HepG2 (cell line): Measurements from ENCODE around the gene KAZN. TPM values are rescaled to one million over a fixed set of nuclear protein-coding genes. Genes with fewer than 3 reads are reported as not detected.

ENCODE experiments used
- ATAC-seq: fragments of 200-7000 bp; cut with Tn5 transposase; 3 replicates; pipeline ENCODE4 v1.9.1; 2020; ENCODE audit warnings: mild to moderate bottlenecking, moderate library complexity
- BruUV-seq: library from RNA; stranded (reverse); fragments of 400-500 nt; replicated peaks from 2 replicates; lab custom pipeline; 2021; lab: Mats Ljungman, UMichigan
- CTCF ChIA-PET: fragments of 300-600 bp; formaldehyde crosslinking; extraction: SDS; loops from one replicate; lab custom pipeline; 2021; ENCODE audit warnings: low total read pairs, inconsistent platforms, low intra/inter-chr PET ratio; lab: Yijun Ruan, JAX
- POLR2A ChIA-PET: fragments of 350-600 bp; sonication (Branson Sonifier 250); formaldehyde crosslinking; loops from one replicate; lab custom pipeline; 2020; ENCODE audit warnings: antibody characterized with exemption, inconsistent platforms; lab: Yijun Ruan, JAX
- DNase-seq: peaks from one replicate; pipeline ENCODE4 v3.0.0-alpha.2; 2015; ENCODE audit warnings: low spot score
- FAIRE-seq: peaks from 3 replicates; lab custom pipeline; 2011; peaks lifted over from hg19 to GRCh38; lab: Jason Lieb, UNC
- H2AFZ ChIP-seq: one replicate; pipeline ENCODE4 v1.6.1; 2011; ENCODE audit warnings: low read length, inconsistent platforms
- H3K27ac ChIP-seq: fragments of 300-600 bp; 3 replicates; pipeline ENCODE4 v1.8.0; 2011; ENCODE audit warnings: mixed run types, mild to moderate bottlenecking, mixed read lengths, low read length, inconsistent platforms; ENCODE audit not compliant: insufficient read depth; ENCODE audit errors: extremely low read length
- H3K27me3 ChIP-seq, 2 experiments: fragments of 200-600 bp in 1 of 2; 2 replicates in 1 of 2; 3 replicates in 1 of 2; pipeline versions ENCODE4 v1.6.0 to v1.8.0; 2011; ENCODE audit warnings: low read length in 2 of 2, mild to moderate bottlenecking in 2 of 2, moderate library complexity in 2 of 2, inconsistent platforms in 1 of 2; ENCODE audit not compliant: insufficient read depth in 2 of 2, control insufficient read depth in 1 of 2
- H3K36me3 ChIP-seq, 2 experiments: fragments of 200-600 bp in 1 of 2; replicated peaks in 1 of 2; 2 replicates in 1 of 2; 3 replicates in 1 of 2; pipeline versions ENCODE4 v1.5.1 to v1.8.0; 2011; ENCODE audit warnings: low read length in 2 of 2, inconsistent platforms in 1 of 2; ENCODE audit not compliant: insufficient read depth in 2 of 2, control insufficient read depth in 1 of 2
- H3K4me1 ChIP-seq: 2 replicates; pipeline ENCODE4 v1.5.1; 2012; ENCODE audit warnings: low read length, inconsistent platforms; ENCODE audit not compliant: insufficient read depth
- H3K4me2 ChIP-seq: 2 replicates; pipeline ENCODE4 v1.6.0; 2011; ENCODE audit warnings: low read depth, low read length, inconsistent platforms
- H3K4me3 ChIP-seq, 3 experiments: fragments of 200-600 bp in 1 of 3; sonication (generic), shearing (Covaris generic) in 1 of 3; replicated peaks in 1 of 3; 2 replicates each; pipeline ENCODE4 v1.5.1; 2011 to 2016; ENCODE audit warnings: low read length in 3 of 3, inconsistent platforms in 2 of 3, low read depth in 2 of 3, mild to moderate bottlenecking in 2 of 3, control low read depth in 1 of 3, mixed read lengths in 1 of 3; ENCODE audit not compliant: insufficient read depth in 1 of 3
- H3K79me2 ChIP-seq: one replicate; pipeline ENCODE4 v1.6.1; 2011; ENCODE audit warnings: low read length, inconsistent platforms; ENCODE audit not compliant: insufficient read depth
- H3K9ac ChIP-seq: 2 replicates; pipeline ENCODE4 v1.6.0; 2011; ENCODE audit warnings: mild to moderate bottlenecking, low read depth, low read length, inconsistent platforms; ENCODE audit not compliant: insufficient read depth
- H3K9me3 ChIP-seq: 2 replicates; pipeline ENCODE4 v1.5.1; 2012; ENCODE audit warnings: mild to moderate bottlenecking, low read length
- H4K20me1 ChIP-seq: 2 replicates; pipeline ENCODE4 v1.6.0; 2011; ENCODE audit warnings: inconsistent platforms, mild to moderate bottlenecking, low read length, moderate library complexity; ENCODE audit not compliant: insufficient read depth
- ATF7 ChIP-seq, 2 experiments: fragments of 450-650 bp in 1 of 2; sonication (generic) in 1 of 2; formaldehyde crosslinking in 1 of 2; IDR thresholded peaks; 2 replicates each; pipeline versions ENCODE4 v1.4.0 to v1.6.1; 2016 to 2020; ENCODE audit warnings: antibody characterized with exemption in 1 of 2, mild to moderate bottlenecking in 1 of 2, missing genetic modification reagents in 1 of 2
- GLI4 ChIP-seq: sonication (generic); formaldehyde crosslinking; IDR thresholded peaks from 2 replicates; pipeline ENCODE4 v1.5.1; 2020; ENCODE audit warnings: missing genetic modification reagents, mild to moderate bottlenecking, moderate library complexity, borderline replicate concordance
- IKZF1 ChIP-seq: fragments of 450-650 bp; IDR thresholded peaks from 2 replicates; pipeline ENCODE4 v1.7.1; 2016
- KDM5A ChIP-seq: fragments of 200-600 bp; sonication (generic); IDR thresholded peaks from 2 replicates; pipeline ENCODE4 v1.7.0; 2018; ENCODE audit warnings: antibody characterized with exemption, mild to moderate bottlenecking, low read length, borderline replicate concordance
- MXI1 ChIP-seq: IDR thresholded peaks from 3 replicates; pipeline ENCODE4 v1.6.1; 2012; ENCODE audit warnings: low read depth, low read length, inconsistent platforms, borderline replicate concordance
- TERF1 ChIP-seq: sonication (generic); formaldehyde crosslinking; IDR thresholded peaks from 2 replicates; pipeline ENCODE4 v1.8.0; 2022; ENCODE audit warnings: mild to moderate bottlenecking, missing genetic modification reagents, moderate library complexity
- ZBTB42 ChIP-seq: sonication (generic); formaldehyde crosslinking; IDR thresholded peaks from 2 replicates; pipeline ENCODE4 v1.5.0; 2020; ENCODE audit warnings: mild to moderate bottlenecking, missing genetic modification reagents
- ZNF619 ChIP-seq: sonication (generic); formaldehyde crosslinking; IDR thresholded peaks from 2 replicates; pipeline ENCODE4 v1.4.0; 2020; ENCODE audit warnings: mild to moderate bottlenecking, missing genetic modification reagents
- WGBS: methylation state at CpG from one replicate; pipeline ENCODE4 v1.1.6; 2017; ENCODE audit warnings: low lambda C conversion rate; 5-methylcytosine and 5-hydroxymethylcytosine counted together
- in situ Hi-C: cut with HindIII; loops from 2 replicates; pipeline ENCODE4 v1.10.0; 2017; ENCODE audit warnings: low pct_unique_long_range_greater_than_20kb; ENCODE audit not compliant: extremely low pct_ligation_motif_present
- intact Hi-C: fragments of 100-400 bp; cut with micrococcal nuclease; formaldehyde crosslinking; loops from one replicate; pipeline ENCODE4 v1.10.0; 2022; ENCODE audit not compliant: unreplicated experiment
- polyA plus RNA-seq, 8 experiments: library from polyadenylated mRNA; depleted of rRNA in 3 of 8; stranded (reverse) in 7 of 8; unstranded in 1 of 8; fragments of >200 nt; fragmentation: Illumina TruSeq in 4 of 8; extraction: Trizol in 4 of 8; gene quantifications; 2 replicates each; pipeline versions ENCODE4 v1.2.1 to v1.2.3, GENCODE V29; 2011 to 2016; ENCODE audit warnings: low read depth in 4 of 8, missing spikeins in 1 of 8, mixed read lengths in 1 of 8; ENCODE audit not compliant: insufficient read depth in 1 of 8
- total RNA-seq, 5 experiments: library from RNA; depleted of rRNA; stranded (reverse); fragments of >200 nt; fragmentation: Illumina TruSeq; extraction: Trizol; gene quantifications; 2 replicates each; pipeline ENCODE4 v1.2.3, GENCODE V29; 2016; ENCODE audit warnings: low read depth in 1 of 5

KAZN gene
- total and polyA plus RNA-seq, 2 of the 13 experiments (the other 11 are each of a cell fraction or from before 2014, with no cell fraction given), result 10.4 to 13.5 TPM

- ChIA-PET POLR2A (no interaction called here), CTCF (no interaction called here)
- H3K79me2 ChIP-seq, result no peaks in the 10 kb centered on the region
- H3K4me2 ChIP-seq, result no peak overlapping the region
- H3K4me1 ChIP-seq, result no peaks in the 10 kb centered on the region
- no peak overlapping the region for H3K27ac ChIP-seq
- H3K4me3 ChIP-seq, result no peak overlapping the region
- peaks cover 2 to 24% of the 10 kb centered on the region in 2 experiments; a peak in 4 of 5 replicates for H3K27me3 ChIP-seq
- no peaks in the 10 kb centered on the region for H4K20me1 ChIP-seq
- DNase-seq (no peak), ATAC-seq (no peak), FAIRE-seq (no peak)
- in situ Hi-C loops (no loop called here), intact Hi-C loops (no loop called here)
- H2AFZ ChIP-seq, result no peak overlapping the region
- H3K36me3 ChIP-seq, result no peaks in the 10 kb centered on the region
- no peak overlapping the region for H3K9ac ChIP-seq
- BruUV-seq, result no TSS peak
- TF ChIP-seq ZBTB42 (no peak), ATF7 (IDR thresholded peaks at IDR 0.05) (no peak), ATF7 (CRISPR knock-in tag; IDR thresholded peaks at IDR 0.05) (no peak), KDM5A (no peak), GLI4 (CRISPR knock-in tag) (no peak), ZNF619 (no peak)
- H3K9me3 ChIP-seq, result peaks cover 22% of the 10 kb centered on the region
- WGBS, result 3% methylated on average over 2 of the region's 2 CpGs
These were observed 245.9 kb downstream of the KAZN start for GRCh38 chr1:14844356-14844755.

DNA sequence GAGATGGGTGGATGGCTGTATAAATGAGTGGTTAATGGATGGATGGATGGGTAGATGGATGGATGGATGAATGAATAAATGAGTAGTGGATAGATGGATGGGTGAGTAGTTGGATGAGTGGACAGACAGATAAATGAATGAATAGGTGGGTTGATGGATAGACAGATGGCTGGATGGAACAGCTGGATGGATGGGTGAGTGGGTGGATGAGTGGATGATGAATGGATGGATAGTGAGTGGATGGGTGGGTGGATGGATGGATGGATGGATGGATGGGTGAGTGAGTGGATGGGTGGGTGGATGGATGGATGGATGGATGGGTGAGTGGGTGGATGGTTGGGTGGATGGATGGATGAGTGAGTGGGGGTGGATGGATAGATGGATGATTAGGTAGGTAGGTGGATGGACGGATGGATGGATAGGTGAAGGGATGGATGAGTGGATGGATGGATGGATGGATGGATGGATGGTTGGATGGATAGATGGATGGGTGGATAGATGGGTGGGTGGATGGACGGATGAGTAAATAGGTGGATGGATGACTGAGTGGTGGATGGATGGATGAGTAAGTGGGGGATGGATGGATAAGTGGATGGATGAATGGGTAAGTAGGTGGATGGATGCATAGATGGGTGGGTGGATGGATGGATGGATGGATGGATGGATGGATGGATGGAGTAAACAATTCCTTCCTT is 246.6 kb downstream of the KAZN start:
- Histone ChIP-seq H3K36me3 (no peaks in the 10 kb centered on the region), H3K4me1 (no peaks in the 10 kb centered on the region), H3K4me2 (no peak overlapping the region), H3K27ac (no peak overlapping the region), H4K20me1 (no peaks in the 10 kb centered on the region), H3K9me3 (peaks cover 22% of the 10 kb centered on the region), H3K4me3 (no peak overlapping the region), H3K27me3 (peaks cover 2 to 28% of the 10 kb centered on the region in 2 experiments), H2AFZ (no peak overlapping the region), H3K79me2 (no peaks in the 10 kb centered on the region), H3K9ac (no peak overlapping the region)
- FAIRE-seq (no peak), DNase-seq (no peak), ATAC-seq (no peak)
- intact Hi-C loops (no loop called here), in situ Hi-C loops (no loop called here)
- ChIA-PET CTCF (no interaction called here), POLR2A (no interaction called here)
- TF ChIP-seq IKZF1, result 0 out of 2 replicates have a peak, but pooled peaks have one; percentile 8
- no peak for TF ChIP-seq MXI1
- no peak for TF ChIP-seq TERF1 (CRISPR knock-in tag)
- no TSS peak for BruUV-seq
- 6% methylated on average over 2 of the region's 2 CpGs for WGBS
